Activated naive CD8-positive, alpha-beta T cell (primary cell): ENCODE measurements around the gene ACBD3.
A peak's percentile ranks its signal among the peaks of the same experiment; 100 is the strongest.
"Not testable (repeated sequence)": the region's sequence is repeated elsewhere in the genome, so short reads cannot be mapped to it uniquely, and the experiment has no call there.

Experiments used
- H3K27ac Mint-ChIP-seq: one replicate; pipeline ENCODE4 v1.8.0; 2021; ENCODE audit warnings: mixed read lengths
- H3K27me3 Mint-ChIP-seq: one replicate; pipeline ENCODE4 v1.8.0; 2021; ENCODE audit warnings: mixed read lengths
- H3K36me3 Mint-ChIP-seq: one replicate; pipeline ENCODE4 v1.8.0; 2021; ENCODE audit warnings: mixed read lengths
- H3K4me1 Mint-ChIP-seq: one replicate; pipeline ENCODE4 v1.8.0; 2021; ENCODE audit warnings: low read depth, mixed read lengths
- H3K4me3 Mint-ChIP-seq: one replicate; pipeline ENCODE4 v1.8.0; 2021; ENCODE audit warnings: mild to moderate bottlenecking, mixed read lengths
- H3K9me3 Mint-ChIP-seq: one replicate; pipeline ENCODE4 v1.8.0; 2021; ENCODE audit warnings: low read depth, mixed read lengths

The ACBD3 gene

GRCh38 chr1:226209307-226210059 lies 22.9 kb upstream of the ACBD3 start:
- Mint-ChIP-seq H3K9me3 (no peaks in the 10 kb centered on the region), H3K27ac (no peak overlapping the region), H3K27me3 (no peaks in the 10 kb centered on the region), H3K4me3 (no peak overlapping the region), H3K36me3 (no peaks in the 10 kb centered on the region), H3K4me1 (no peaks in the 10 kb centered on the region)

GRCh38 chr1:226207048-226207447 lies 20.5 kb upstream of the ACBD3 start:
- H3K36me3 Mint-ChIP-seq: no peaks in the 10 kb centered on the region
- no peak overlapping the region for H3K4me3 Mint-ChIP-seq
- no peaks in the 10 kb centered on the region for H3K27me3 Mint-ChIP-seq
- H3K27ac Mint-ChIP-seq: no peak overlapping the region
- no peaks in the 10 kb centered on the region for H3K9me3 Mint-ChIP-seq
- no peaks in the 10 kb centered on the region for H3K4me1 Mint-ChIP-seq

DNA sequence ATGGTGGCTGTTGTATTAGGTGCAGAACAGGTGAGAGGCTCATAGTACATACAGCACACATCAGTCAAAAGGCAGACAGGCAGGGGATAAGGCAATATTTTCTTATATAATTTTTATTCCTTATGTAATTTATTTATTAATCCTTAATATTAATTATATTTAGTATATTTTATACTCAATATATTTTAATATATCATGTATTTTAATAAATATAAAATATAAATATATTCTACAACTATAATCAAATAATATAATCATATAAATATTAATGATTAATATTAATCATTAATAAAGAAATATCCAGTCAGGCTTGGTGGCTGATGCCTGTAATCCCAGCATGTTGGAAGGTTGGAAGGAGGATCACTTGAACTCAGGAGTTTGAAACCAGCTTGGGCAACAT lies 17.7 kb upstream of the ACBD3 start:
- Mint-ChIP-seq H3K9me3 (no peaks in the 10 kb centered on the region), H3K4me1 (no peaks in the 10 kb centered on the region), H3K27me3 (no peaks in the 10 kb centered on the region), H3K4me3 (no peak overlapping the region), H3K27ac (no peak overlapping the region), H3K36me3 (no peaks in the 10 kb centered on the region)

- H3K9me3 Mint-ChIP-seq: no peaks in the 10 kb centered on the region
- no peaks in the 10 kb centered on the region for H3K27me3 Mint-ChIP-seq
- no peak overlapping the region for H3K27ac Mint-ChIP-seq
- H3K4me1 Mint-ChIP-seq: no peaks in the 10 kb centered on the region
- H3K36me3 Mint-ChIP-seq: no peaks in the 10 kb centered on the region
- no peak overlapping the region for H3K4me3 Mint-ChIP-seq
Measured at GRCh38 chr1:226203655-226204054, 17.1 kb upstream of the ACBD3 start.

DNA sequence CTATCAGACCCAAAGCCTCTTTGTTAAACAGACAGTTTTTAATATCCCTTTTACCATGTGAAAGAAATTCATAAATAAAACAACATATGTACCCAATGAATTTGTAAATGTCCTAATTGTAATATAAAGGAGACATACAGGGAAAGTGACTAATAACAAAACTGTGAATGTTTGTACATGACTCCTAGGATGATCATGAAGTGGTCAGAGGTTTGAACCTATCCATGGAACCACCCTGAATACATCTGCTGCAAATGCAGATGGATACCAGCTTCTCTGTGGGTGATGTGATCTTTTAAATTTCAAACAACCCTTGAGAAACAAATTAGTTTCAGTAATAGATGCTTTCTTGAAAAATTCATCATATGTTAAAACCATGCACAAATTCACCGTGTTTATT lies 16.7 kb upstream of the ACBD3 start:
- Mint-ChIP-seq H3K27ac (no peak overlapping the region), H3K9me3 (no peaks in the 10 kb centered on the region), H3K36me3 (no peaks in the 10 kb centered on the region), H3K4me3 (no peak overlapping the region), H3K27me3 (no peaks in the 10 kb centered on the region), H3K4me1 (no peaks in the 10 kb centered on the region)

DNA sequence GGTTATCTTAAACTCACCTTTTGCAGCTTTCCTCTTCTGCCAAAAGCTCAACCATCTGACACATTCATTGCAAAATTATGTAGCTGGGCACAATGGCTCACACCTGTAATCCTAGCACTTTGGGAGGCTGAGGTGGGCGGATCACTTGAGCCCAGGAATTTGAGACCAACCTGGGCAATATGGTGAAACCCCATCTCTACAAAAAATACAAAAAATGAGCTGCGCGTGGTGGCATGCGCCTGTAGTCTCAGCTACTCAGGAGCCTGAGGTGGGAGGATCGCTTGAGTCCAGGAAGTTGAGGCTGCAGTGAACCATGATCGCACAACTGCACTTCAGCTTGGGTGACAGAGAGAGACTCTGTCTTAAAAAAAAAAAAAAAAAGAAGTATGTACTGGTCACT lies 16.1 kb upstream of the ACBD3 start:
- not testable (repeated sequence) for H3K4me3 Mint-ChIP-seq, H3K27ac Mint-ChIP-seq

DNA sequence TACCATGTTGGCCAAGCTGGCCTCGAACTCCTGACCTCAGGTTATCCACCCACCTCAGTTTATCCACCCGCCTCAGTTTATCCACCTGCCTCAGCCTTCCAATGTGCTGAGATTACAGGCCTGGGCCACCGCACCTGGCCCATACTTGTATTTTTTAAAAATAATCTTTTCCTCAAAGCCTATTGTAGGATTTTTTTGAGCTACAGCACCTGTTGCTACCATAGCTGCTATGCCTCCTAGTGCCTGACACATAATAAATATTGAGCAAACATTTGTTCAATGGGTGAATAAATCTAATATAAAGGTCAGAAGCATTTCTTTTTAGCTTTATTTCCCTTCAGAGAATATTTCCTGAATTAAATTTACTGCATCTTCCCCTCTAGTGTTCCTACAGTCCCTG lies 15.7 kb upstream of the ACBD3 start:
- Mint-ChIP-seq H3K36me3 (no peaks in the 10 kb centered on the region), H3K27ac (no peak overlapping the region), H3K4me3 (no peak overlapping the region), H3K4me1 (no peaks in the 10 kb centered on the region), H3K27me3 (no peaks in the 10 kb centered on the region), H3K9me3 (no peaks in the 10 kb centered on the region)

More for the DNA sequence above, 16.1 kb upstream of the ACBD3 start:
- H3K36me3 Mint-ChIP-seq, H3K9me3 Mint-ChIP-seq, H3K27me3 Mint-ChIP-seq, H3K4me1 Mint-ChIP-seq: not testable (repeated sequence)

DNA sequence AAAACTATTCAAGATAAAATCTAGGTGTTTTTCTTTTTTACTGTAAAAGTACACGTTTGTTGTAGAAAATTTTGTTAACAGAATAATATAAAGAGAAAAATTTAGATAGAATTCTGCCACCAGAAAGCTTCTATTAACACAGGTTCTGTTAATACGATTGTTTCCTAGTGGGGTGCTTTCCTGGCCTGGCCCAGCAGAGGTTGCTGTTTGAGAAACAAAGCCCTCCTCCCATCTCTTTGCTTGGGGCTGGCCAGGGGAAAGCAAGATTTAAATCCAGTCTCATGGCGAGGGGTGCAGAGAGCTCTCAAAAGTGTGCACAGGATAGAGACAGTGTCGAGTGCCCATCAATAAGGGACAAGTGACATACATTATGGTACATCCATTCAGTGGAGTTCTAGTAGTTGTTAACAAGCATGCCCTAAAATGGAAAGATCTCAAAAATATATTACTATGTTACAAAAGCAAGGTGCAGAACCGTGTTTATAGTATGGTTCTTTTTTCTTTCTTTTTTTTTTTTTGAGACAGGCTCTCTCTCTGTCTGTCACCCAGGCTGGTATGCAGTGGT lies 14.6 kb upstream of the ACBD3 start:
- Mint-ChIP-seq H3K4me3 (no peak overlapping the region), H3K9me3 (no peaks in the 10 kb centered on the region), H3K36me3 (no peaks in the 10 kb centered on the region), H3K27me3 (no peaks in the 10 kb centered on the region), H3K4me1 (no peaks in the 10 kb centered on the region), H3K27ac (no peak overlapping the region)

DNA sequence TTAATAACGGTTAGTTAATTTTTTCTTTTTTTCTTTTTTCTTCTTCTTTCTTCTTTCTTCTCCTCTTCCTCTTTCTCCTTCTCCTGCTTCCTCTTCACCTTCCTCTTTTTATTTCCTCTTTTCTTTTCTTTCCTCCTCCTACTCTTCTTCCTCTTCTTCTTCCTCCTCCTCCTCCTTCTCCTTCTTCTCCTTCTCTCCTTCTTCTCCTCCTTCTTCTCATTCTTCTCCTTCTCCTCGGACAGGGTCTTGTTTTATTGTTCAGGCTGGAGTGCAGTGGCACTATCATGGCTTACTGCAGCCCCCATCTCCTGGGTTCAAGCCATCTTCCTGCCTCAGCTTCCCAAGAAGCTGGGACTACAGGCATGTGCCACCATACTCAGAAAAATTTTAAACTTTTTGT lies 13.4 kb upstream of the ACBD3 start:
- Mint-ChIP-seq H3K4me3 (no peak overlapping the region), H3K4me1 (no peaks in the 10 kb centered on the region), H3K36me3 (no peaks in the 10 kb centered on the region), H3K9me3 (no peaks in the 10 kb centered on the region), H3K27me3 (no peaks in the 10 kb centered on the region), H3K27ac (no peak overlapping the region)

DNA sequence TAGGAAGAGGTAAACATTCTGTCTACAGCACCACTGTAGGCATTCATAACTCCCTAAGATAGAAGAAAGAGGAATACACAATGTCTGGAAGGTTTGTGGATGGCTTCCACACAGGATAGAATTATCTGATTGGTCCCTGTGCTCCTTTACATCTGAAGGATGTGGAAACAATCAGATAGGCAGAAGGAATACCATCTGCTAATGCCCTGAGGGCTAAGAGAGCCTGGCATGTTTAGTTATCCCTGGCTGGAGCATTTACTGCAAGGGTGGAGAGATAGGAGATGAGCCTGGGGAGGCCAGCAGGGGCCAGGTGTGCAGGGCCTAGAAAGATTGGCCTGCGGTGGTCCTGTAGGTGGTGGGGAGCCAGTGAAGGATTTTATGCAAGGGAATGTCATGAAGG lies 8.6 kb upstream of the ACBD3 start:
- H3K27ac Mint-ChIP-seq: no peak overlapping the region
- no peaks in the 10 kb centered on the region for H3K4me1 Mint-ChIP-seq
- H3K9me3 Mint-ChIP-seq: no peaks in the 10 kb centered on the region
- H3K36me3 Mint-ChIP-seq: no peaks in the 10 kb centered on the region
- no peak overlapping the region for H3K4me3 Mint-ChIP-seq
- H3K27me3 Mint-ChIP-seq: no peaks in the 10 kb centered on the region

DNA sequence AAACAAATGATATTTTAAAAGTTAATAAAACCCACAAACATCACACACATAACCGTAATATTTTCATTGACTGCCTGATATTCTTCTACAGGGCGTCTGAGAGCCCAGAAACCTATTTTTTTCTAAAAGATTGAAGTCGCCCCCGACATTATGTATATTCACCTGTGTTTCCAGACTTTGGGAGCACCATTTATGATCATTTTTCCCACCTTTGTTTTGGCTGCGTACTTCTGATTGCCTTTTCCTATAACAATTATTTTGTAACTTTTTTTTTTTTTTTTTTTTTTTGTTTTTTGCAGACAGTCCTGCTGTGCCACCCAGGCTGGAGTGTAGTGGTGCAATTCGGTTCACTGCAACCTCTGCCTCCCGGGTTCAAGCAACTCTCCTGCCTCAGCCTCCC lies 839 bp upstream of the ACBD3 start:
- peak overlapping the region; percentile 92 for H3K4me3 Mint-ChIP-seq
- H3K27ac Mint-ChIP-seq: peak overlapping the region; percentile 85
- no peaks in the 10 kb centered on the region for H3K9me3 Mint-ChIP-seq

DNA sequence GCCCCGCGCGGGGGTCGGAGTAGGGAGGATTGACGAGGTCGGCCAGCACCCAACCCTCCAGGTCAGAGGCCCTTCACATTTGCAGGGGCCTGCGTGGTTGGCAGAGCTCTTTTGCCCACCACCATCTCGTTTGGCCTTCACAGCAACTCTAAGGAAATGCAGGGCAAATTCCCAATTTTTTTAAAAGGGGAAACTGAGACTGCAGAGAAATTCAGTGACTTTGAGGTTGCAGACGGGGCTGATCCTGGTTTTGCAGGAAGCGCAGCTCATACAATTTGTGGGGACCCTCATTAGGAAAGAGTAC lies 430 bp upstream of the ACBD3 start:
- H3K27ac Mint-ChIP-seq: peak overlapping the region; percentile 85
- peaks cover 28% of the 10 kb centered on the region for H3K4me1 Mint-ChIP-seq
- no peaks in the 10 kb centered on the region for H3K27me3 Mint-ChIP-seq
- H3K36me3 Mint-ChIP-seq: peaks cover 5% of the 10 kb centered on the region
- peak overlapping the region; percentile 92 for H3K4me3 Mint-ChIP-seq
- H3K9me3 Mint-ChIP-seq: no peaks in the 10 kb centered on the region

More for the DNA sequence above, 839 bp upstream of the ACBD3 start:
- Mint-ChIP-seq H3K27me3 (no peaks in the 10 kb centered on the region), H3K36me3 (peaks cover 5% of the 10 kb centered on the region), H3K4me1 (peaks cover 24% of the 10 kb centered on the region)

GRCh38 chr1:226185141-226186036 lies 1.2 kb downstream of the ACBD3 start:
- Mint-ChIP-seq H3K36me3 (peaks cover 8% of the 10 kb centered on the region), H3K4me1 (peaks cover 43% of the 10 kb centered on the region), H3K27me3 (no peaks in the 10 kb centered on the region), H3K4me3 (peak overlapping the region; percentile 97), H3K27ac (peak overlapping the region; percentile 91), H3K9me3 (no peaks in the 10 kb centered on the region)

DNA sequence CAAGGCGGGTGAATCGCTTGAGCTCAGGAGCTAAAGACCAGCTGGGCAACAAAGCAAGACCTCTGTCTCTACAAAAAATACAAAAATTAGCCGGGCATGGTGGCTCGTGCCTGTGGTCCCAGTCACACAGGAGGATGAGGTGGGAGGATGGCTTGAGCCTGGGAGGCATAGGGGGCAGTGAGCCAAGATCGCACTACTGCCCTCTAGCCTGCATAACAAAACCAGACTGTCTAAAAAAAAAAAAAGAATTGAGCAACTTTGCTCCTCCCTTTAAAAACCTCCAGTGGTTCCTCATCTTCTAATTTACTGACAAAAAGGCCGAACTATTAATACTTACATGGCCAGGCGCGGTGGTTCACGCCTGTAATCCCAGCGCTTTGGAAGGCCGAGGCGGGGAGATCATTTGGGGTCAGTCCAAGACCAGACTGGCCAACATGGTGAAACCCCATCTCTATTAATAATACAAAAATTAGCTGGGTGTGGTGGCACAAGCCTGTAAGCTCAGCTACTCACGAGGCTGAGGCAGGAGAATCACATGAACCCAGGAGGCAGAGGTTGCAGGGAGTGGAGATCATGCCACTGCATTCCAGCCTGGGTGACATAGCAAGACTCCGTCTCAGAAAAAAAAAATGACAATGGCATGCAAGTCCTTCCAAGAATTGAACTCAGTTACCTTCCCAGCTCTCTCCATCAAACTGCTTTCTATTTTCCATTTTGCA lies 4.4 kb downstream of the ACBD3 start:
- Mint-ChIP-seq H3K9me3 (no peaks in the 10 kb centered on the region), H3K27me3 (no peaks in the 10 kb centered on the region), H3K27ac (no peak overlapping the region), H3K4me1 (peaks cover 59% of the 10 kb centered on the region), H3K36me3 (peaks cover 11% of the 10 kb centered on the region), H3K4me3 (no peak overlapping the region)

GRCh38 chr1:226176870-226177269 lies 9.7 kb downstream of the ACBD3 start:
- Mint-ChIP-seq H3K4me1 (peaks cover 47% of the 10 kb centered on the region), H3K27ac (no peak overlapping the region), H3K36me3 (peaks cover 8% of the 10 kb centered on the region)

More at GRCh38 chr1:226176870-226177269, 9.7 kb downstream of the ACBD3 start:
- Mint-ChIP-seq H3K27me3 (no peaks in the 10 kb centered on the region), H3K9me3 (no peaks in the 10 kb centered on the region), H3K4me3 (no peak overlapping the region)
